MM.1S (cell line): ENCODE data around the gene MYO9A.

Experiments used
- EZH2 ChIP-seq: fragments of 300-600 bp; sonication (generic); optimal IDR thresholded peaks from 2 replicates; pipeline ENCODE3; 2017; ENCODE audit warnings: low read depth, mild to moderate bottlenecking, antibody characterized with exemption, low read length, mixed read lengths
- TF ChIP-seq, protein P1 (sequence below): fragments of 300-600 bp; sonication (generic); IDR thresholded peaks from 2 replicates; pipeline ENCODE4 v1.5.1; 2016; ENCODE audit warnings: antibody characterized with exemption, low read length, mixed read lengths

DNA sequence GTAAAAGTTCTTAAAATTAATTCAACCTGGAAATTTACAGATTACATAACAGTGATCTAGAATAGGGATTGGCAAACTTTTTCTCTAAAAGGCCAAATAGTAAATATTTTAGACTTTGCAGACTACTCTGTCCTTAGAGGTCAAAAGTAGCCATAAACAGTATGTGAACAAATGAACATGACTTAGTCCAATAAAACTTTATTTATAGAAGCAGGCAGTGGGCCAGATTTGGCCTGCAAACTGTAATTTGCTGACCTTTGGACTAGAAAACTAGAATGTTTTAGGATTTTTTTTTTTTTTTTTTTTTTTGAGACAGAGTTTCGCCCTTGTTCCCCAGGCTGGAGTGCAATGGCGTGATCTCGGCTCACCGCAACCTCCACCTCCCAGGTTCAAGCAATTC lies 12.3 kb upstream of the MYO9A start:
- TF ChIP-seq, protein P1, sequence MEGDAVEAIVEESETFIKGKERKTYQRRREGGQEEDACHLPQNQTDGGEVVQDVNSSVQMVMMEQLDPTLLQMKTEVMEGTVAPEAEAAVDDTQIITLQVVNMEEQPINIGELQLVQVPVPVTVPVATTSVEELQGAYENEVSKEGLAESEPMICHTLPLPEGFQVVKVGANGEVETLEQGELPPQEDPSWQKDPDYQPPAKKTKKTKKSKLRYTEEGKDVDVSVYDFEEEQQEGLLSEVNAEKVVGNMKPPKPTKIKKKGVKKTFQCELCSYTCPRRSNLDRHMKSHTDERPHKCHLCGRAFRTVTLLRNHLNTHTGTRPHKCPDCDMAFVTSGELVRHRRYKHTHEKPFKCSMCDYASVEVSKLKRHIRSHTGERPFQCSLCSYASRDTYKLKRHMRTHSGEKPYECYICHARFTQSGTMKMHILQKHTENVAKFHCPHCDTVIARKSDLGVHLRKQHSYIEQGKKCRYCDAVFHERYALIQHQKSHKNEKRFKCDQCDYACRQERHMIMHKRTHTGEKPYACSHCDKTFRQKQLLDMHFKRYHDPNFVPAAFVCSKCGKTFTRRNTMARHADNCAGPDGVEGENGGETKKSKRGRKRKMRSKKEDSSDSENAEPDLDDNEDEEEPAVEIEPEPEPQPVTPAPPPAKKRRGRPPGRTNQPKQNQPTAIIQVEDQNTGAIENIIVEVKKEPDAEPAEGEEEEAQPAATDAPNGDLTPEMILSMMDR = no peak
- no peak for TF ChIP-seq EZH2
